Activated T-helper 1 cell treated with anti-CD3 and anti-CD28 coated beads, Interleukin-2, amount 50 U/mL, for 16 hours (primary cell): ENCODE data around the gene CCL23.
A peak's percentile ranks its signal among the peaks of the same experiment; 100 is the strongest.

Experiments used
- DNase-seq, 2 donors: peaks; one replicate each; pipeline ENCODE4 v3.0.0-alpha.2; 2020; ENCODE audit warnings: low read depth in 1 of 2, low spot score in 1 of 2

CCL23 gene

GRCh38 chr17:35972066-35972465, 45.7 kb downstream of the CCL23 start:
- no peak for DNase-seq

GRCh38 chr17:35969558-35970380, 48.0 kb downstream of the CCL23 start:
- peak; percentile 40 to 46 for DNase-seq

- DNase-seq, result no peak
These were observed 49.2 kb downstream of the CCL23 start for GRCh38 chr17:35968520-35969054.

- no peak for DNase-seq
These were observed 52.5 kb downstream of the CCL23 start for GRCh38 chr17:35965272-35965671.

- no peak for DNase-seq
These were observed 54.1 kb downstream of the CCL23 start for GRCh38 chr17:35963663-35964062.
